Uterus (tissue), 4 donors: ENCODE data around the gene PACRG. TPM values are rescaled to one million over a fixed set of nuclear protein-coding genes. Genes with fewer than 3 reads are reported as not detected.

Experiments
- DNase-seq, 2 donors: peaks; one replicate each; pipeline ENCODE4 v3.0.0-alpha.2; 2019 to 2020
- H3K27ac ChIP-seq, 2 donors: fragments of 200-600 bp; sonication (generic); 1 replicate in 1 of 2; 2 replicates in 1 of 2; pipeline ENCODE4 v1.5.1; 2016 to 2018
- H3K27me3 ChIP-seq, 2 donors: fragments of 200-600 bp; sonication (generic); one replicate each; pipeline ENCODE4 v1.5.1; 2018 to 2019; ENCODE audit warnings: control low read depth in 1 of 2
- H3K36me3 ChIP-seq, 2 donors: fragments of 200-600 bp; sonication (generic); one replicate each; pipeline ENCODE4 v1.5.1; 2019; ENCODE audit warnings: control low read depth in 1 of 2
- H3K4me1 ChIP-seq, 2 donors: fragments of 200-600 bp; sonication (generic); one replicate each; pipeline ENCODE4 v1.5.1; 2018 to 2019; ENCODE audit warnings: control low read depth in 1 of 2
- H3K4me3 ChIP-seq, 2 donors: fragments of 200-600 bp; sonication (generic); 1 replicate in 1 of 2; 2 replicates in 1 of 2; pipeline ENCODE4 v1.5.1; 2018 to 2019; ENCODE audit warnings: mild to moderate bottlenecking in 1 of 2
- H3K9me3 ChIP-seq, 2 donors: fragments of 200-600 bp; sonication (generic); one replicate each; pipeline ENCODE4 v1.5.1; 2019; ENCODE audit warnings: control low read depth in 1 of 2
- POLR2A ChIP-seq, 2 donors: fragments of 450-650 bp; IDR thresholded peaks; one replicate each; pipeline ENCODE4 v1.6.1; 2016; ENCODE audit warnings: antibody characterized with exemption in 2 of 2, mild to moderate bottlenecking in 1 of 2, moderate library complexity in 1 of 2
- intact Hi-C: fragments of 100-400 bp; cut with DNase I; formaldehyde crosslinking; loops from one replicate; pipeline ENCODE4 v1.15.1; 2023; ENCODE audit warnings: low total_unique reads
- total RNA-seq, 4 donors: library from RNA; depleted of rRNA in 3 of 4; stranded (reverse); fragments of >200 nt in 3 of 4; gene quantifications; one replicate each; pipeline versions ENCODE4 v1.1.0 to v1.2.4, GENCODE V29; 2014 to 2023
- TF ChIP-seq, protein P1 (sequence below), 4 experiments: fragments of 200-600 bp in 2 of 4; fragments of 450-650 bp in 2 of 4; sonication (generic) in 2 of 4; IDR thresholded peaks; one replicate each; pipeline ENCODE4 v1.5.1; 2016 to 2019; ENCODE audit warnings: antibody characterized with exemption in 4 of 4, mild to moderate bottlenecking in 2 of 4, moderate library complexity in 1 of 4
- donor health status: DM: yes; HTN: yes; CAD: no.

PACRG gene
- total RNA-seq, 4 donors from 2014 or later = 4.6 to 12.3 (median 7.5) TPM

DNA sequence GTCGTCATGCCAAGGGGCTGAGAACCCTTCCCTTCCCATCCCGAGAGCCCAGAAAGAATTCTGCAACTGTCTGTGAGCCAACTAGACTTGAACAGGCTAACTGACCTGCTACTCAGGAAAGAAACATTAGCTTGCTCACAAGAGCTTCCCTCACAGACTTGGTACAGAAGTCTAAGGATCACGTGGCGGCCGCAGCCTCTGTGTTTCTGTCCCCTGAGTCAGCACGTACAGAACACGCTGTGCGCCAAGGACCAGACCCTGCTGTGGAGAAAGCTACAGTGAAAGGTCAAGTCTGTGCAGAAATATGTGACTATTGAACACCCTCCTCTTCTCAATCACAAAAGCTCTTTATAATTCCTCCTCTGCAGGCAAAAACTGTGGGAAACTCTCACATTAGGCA, 535.4 kb downstream of the PACRG start:
- no peak for TF ChIP-seq POLR2A (IDR thresholded peaks at IDR 0.05)
- TF ChIP-seq, protein P1, sequence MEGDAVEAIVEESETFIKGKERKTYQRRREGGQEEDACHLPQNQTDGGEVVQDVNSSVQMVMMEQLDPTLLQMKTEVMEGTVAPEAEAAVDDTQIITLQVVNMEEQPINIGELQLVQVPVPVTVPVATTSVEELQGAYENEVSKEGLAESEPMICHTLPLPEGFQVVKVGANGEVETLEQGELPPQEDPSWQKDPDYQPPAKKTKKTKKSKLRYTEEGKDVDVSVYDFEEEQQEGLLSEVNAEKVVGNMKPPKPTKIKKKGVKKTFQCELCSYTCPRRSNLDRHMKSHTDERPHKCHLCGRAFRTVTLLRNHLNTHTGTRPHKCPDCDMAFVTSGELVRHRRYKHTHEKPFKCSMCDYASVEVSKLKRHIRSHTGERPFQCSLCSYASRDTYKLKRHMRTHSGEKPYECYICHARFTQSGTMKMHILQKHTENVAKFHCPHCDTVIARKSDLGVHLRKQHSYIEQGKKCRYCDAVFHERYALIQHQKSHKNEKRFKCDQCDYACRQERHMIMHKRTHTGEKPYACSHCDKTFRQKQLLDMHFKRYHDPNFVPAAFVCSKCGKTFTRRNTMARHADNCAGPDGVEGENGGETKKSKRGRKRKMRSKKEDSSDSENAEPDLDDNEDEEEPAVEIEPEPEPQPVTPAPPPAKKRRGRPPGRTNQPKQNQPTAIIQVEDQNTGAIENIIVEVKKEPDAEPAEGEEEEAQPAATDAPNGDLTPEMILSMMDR (IDR thresholded peaks at IDR 0.05) = no peak
- no peaks in the 10 kb centered on the region for H3K4me1 ChIP-seq
- intact Hi-C loops = no loop called here
- DNase-seq = no peak
- H3K4me3 ChIP-seq = no peak overlapping the region
- no peak overlapping the region for H3K27ac ChIP-seq
- no peaks in the 10 kb centered on the region for H3K36me3 ChIP-seq
- no peaks in the 10 kb centered on the region for H3K27me3 ChIP-seq
- no peaks in the 10 kb centered on the region for H3K9me3 ChIP-seq

DNA sequence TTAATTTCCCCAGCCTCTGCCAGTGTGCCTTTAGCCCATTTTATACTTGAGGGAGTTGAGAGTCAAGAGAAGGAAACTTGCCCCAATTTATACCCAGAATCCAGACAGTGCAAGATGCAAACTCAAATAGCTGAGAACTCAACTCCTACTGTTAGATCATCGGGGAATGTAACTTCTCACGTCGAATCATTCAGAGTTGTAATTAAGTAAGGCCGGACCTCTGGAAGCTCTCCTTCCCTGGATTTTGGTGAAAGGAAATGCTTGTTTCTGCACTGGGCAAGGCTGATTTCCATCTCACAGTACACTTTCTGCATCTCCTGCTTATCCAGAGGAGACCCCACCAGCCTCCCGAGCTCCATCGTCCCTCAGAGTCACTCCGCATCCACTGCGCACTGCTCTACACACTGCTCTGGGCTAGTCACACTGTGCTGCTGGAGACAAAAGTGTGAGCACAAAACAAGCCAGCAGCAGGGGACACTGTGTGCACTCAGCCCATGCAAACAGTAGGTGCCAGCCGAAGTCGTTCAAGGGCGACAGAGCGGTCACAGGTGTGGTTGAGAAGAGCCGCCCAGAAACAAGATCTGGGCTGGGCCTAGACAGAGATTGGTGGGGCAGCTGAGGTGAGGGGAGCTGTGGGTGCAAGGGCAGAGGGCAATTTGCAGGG, 536.4 kb downstream of the PACRG start:
- H3K36me3 ChIP-seq = no peaks in the 10 kb centered on the region
- H3K27me3 ChIP-seq = no peaks in the 10 kb centered on the region
- DNase-seq = no peak
- no peaks in the 10 kb centered on the region for H3K9me3 ChIP-seq
- TF ChIP-seq POLR2A (IDR thresholded peaks at IDR 0.05) = no peak
- TF ChIP-seq, protein P1 (IDR thresholded peaks at IDR 0.05) = no peak
- intact Hi-C loops = no loop called here
- no peak overlapping the region for H3K27ac ChIP-seq
- no peaks in the 10 kb centered on the region for H3K4me1 ChIP-seq
- H3K4me3 ChIP-seq = no peak overlapping the region

DNA sequence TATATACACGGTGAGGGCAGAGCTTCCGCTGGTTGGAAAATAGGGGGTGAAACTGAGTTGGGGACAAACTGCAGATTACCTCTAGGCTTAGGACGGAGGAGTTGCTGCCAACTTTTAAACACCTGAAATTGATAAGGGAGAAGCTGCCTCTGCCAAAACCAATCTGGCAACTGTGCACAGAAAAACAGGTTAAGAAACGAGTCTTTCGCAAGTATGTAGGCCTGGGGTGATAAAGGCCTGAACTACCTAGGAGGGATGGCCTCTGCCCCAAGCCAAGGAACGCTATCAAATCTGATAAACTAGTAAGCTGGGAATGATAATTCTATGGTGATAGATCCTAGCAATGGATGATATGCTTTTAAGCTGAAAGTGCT, 536.9 kb downstream of the PACRG start:
- Histone ChIP-seq H3K27me3 (no peaks in the 10 kb centered on the region), H3K27ac (no peak overlapping the region), H3K4me3 (no peak overlapping the region), H3K9me3 (no peaks in the 10 kb centered on the region), H3K36me3 (no peaks in the 10 kb centered on the region), H3K4me1 (no peaks in the 10 kb centered on the region)
- intact Hi-C loops = no loop called here
- no peak for DNase-seq
- TF ChIP-seq, protein P1 (IDR thresholded peaks at IDR 0.05) = no peak
- TF ChIP-seq POLR2A (IDR thresholded peaks at IDR 0.05) = no peak

DNA sequence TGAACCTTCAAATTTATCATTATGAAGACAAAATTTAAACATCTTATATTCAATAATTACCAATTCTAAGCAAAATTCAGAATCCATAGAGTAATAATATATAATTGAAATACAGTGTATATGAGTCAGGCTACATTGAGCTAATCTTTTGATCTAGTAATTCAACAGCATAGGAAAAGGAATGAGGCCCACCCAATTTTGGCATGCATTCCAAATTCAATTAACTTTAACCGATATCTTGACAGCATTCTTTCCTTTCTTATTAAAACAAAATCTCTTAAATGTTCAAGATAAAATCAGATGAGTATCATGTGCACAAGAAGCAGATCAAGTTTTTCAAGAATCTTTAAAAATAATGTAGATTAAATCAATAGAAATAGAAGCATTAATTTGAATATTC, 553.9 kb downstream of the PACRG start:
- Histone ChIP-seq H3K9me3 (no peaks in the 10 kb centered on the region), H3K4me1 (no peaks in the 10 kb centered on the region), H3K36me3 (no peaks in the 10 kb centered on the region), H3K27ac (no peak overlapping the region), H3K4me3 (no peak overlapping the region), H3K27me3 (no peaks in the 10 kb centered on the region)
- intact Hi-C loops = no loop called here
- TF ChIP-seq POLR2A (IDR thresholded peaks at IDR 0.05) = no peak
- TF ChIP-seq, protein P1 (IDR thresholded peaks at IDR 0.05) = no peak
- no peak for DNase-seq

DNA sequence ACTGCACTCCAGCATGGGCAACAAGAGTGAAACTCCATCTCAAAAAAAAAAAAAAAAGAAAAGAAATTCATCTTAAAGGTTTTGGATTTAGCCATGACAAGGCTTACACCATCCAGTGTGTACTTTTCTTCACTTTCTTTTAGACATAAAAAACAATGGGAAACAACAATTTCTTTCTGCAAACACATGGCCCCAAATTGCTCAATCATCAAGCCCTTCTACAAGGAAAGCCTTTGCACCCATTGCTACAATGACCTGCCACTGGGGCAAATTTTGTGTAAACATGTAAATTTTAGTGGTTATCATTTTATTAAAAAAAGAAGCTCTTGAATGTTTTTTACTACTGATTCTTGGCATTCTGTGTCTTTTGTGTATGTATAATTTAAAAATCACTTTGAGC, 554.9 kb downstream of the PACRG start:
- no peak overlapping the region for H3K27ac ChIP-seq
- H3K27me3 ChIP-seq = no peaks in the 10 kb centered on the region
- H3K36me3 ChIP-seq = no peaks in the 10 kb centered on the region
- TF ChIP-seq POLR2A (IDR thresholded peaks at IDR 0.05) = no peak
- TF ChIP-seq, protein P1 (IDR thresholded peaks at IDR 0.05) = no peak
- H3K4me3 ChIP-seq = no peak overlapping the region
- no peak for DNase-seq
- H3K4me1 ChIP-seq = no peaks in the 10 kb centered on the region
- intact Hi-C loops = no loop called here
- H3K9me3 ChIP-seq = no peaks in the 10 kb centered on the region
